ENCODE results near the gene OSBPL3. TPM values are rescaled to one million over a fixed set of nuclear protein-coding genes. Genes with fewer than 3 reads are reported as not detected.
A peak's percentile ranks its signal among the peaks of the same experiment; 100 is the strongest.
"Not testable (repeated sequence)": the region's sequence is repeated elsewhere in the genome, so short reads cannot be mapped to it uniquely, and the experiment has no call there.

Gene OSBPL3
- total RNA-seq, 1 experiment from 2014 or later: 32.8 TPM

DNA sequence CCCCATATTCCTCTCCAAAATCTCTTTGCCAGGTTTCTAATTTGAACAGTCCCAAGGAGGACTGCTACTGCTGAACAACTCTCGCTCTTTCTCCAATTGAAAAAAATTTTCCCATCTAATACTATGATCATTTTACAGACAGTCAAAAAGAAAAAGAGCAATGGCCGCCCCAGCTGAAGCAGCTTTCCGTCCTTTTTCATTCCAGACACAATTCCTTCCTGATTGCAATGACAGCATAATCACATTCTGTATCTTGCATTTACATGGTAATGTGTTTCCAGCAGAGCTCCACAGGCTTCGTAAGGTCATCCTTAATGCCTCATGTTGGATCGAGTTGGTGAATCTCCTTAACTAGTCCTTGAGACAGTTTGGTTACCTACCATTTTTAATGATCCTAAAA, 177.7 kb downstream of the OSBPL3 start:
- Histone ChIP-seq H3K9me3 (replicated peaks) (no peaks in the 10 kb centered on the region), H3K27ac (no peak overlapping the region), H3K4me1 (no peaks in the 10 kb centered on the region), H3K4me3 (no peak overlapping the region), H3K27me3 (no peaks in the 10 kb centered on the region), H3K36me3 (peaks cover 21% of the 10 kb centered on the region)
- no peak for DNase-seq

- no peaks in the 10 kb centered on the region for H3K9me3 ChIP-seq (replicated peaks)
- no peak overlapping the region for H3K4me3 ChIP-seq
- H3K4me1 ChIP-seq: no peaks in the 10 kb centered on the region
- H3K27ac ChIP-seq: no peak overlapping the region
- no peak for DNase-seq
- H3K36me3 ChIP-seq: peaks cover 21% of the 10 kb centered on the region
- no peaks in the 10 kb centered on the region for H3K27me3 ChIP-seq
These were observed 178.1 kb downstream of the OSBPL3 start for GRCh38 chr7:24801883-24802282.

DNA sequence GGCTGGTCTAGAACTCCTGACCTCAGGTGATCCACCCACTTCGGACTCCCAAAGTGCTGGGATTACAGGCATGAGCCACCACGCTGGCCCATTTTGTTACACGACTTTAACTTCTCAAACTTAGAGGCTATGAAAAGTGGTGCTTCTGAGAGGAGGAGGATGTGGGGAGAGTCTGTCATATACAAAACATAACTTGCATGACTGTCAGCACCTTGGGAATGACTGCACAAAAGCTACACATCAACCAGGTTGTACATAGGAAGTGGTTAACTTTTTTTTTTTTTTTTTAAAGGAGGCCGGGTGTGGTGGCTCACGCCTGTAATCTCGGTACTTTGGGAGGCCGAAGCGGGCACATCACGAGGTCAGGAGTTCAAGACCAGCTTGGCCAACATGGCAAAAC, 179.3 kb downstream of the OSBPL3 start:
- Histone ChIP-seq H3K36me3 (peaks cover 21% of the 10 kb centered on the region), H3K27ac (no peak overlapping the region), H3K9me3 (replicated peaks) (no peaks in the 10 kb centered on the region), H3K4me3 (no peak overlapping the region), H3K27me3 (no peaks in the 10 kb centered on the region), H3K4me1 (no peaks in the 10 kb centered on the region)
- DNase-seq: no peak

DNA sequence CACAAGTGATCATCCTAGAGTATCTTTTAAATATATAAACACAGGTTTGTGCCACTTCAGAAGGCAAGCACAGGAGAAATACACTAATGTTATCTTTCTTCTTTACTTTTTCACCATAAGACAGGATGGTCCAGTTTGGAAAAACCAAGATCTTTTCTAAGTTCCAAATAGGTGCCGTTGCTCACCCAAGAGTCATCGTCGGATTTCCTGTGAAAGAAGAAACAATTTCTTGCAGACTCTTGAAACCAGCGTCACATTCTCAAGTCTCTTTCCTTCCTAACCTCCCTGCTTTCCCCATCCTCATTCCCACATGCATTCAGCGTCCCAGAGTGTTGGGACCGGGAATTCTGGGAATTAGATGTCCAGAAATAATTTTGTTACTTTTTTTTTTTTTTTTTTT, 179.9 kb downstream of the OSBPL3 start:
- DNase-seq: no peak
- Histone ChIP-seq H3K4me3 (no peak overlapping the region), H3K36me3 (peaks cover 21% of the 10 kb centered on the region), H3K4me1 (no peaks in the 10 kb centered on the region), H3K27ac (no peak overlapping the region), H3K9me3 (replicated peaks) (no peaks in the 10 kb centered on the region), H3K27me3 (no peaks in the 10 kb centered on the region)

DNA sequence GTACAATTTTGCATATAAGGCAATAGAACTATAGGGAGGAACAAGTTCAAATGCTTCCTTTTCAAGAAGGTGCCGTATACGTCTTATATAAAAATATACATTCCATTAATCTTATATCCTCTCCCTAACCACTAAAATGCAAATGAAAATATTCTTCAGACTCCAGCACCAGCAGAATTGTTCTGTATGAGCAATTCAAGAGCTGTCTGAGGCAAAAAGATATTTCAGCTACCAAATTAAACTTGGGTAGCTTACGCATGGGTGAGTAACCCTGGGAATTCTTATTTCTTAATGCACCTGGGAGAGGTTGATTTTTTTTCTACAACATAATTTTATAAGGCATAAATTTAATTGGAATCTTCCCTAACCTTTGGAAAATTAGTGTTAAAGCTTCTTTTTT, 180.5 kb downstream of the OSBPL3 start:
- Histone ChIP-seq H3K4me1 (no peaks in the 10 kb centered on the region), H3K27me3 (no peaks in the 10 kb centered on the region), H3K9me3 (replicated peaks) (no peaks in the 10 kb centered on the region), H3K36me3 (peaks cover 21% of the 10 kb centered on the region), H3K27ac (no peak overlapping the region), H3K4me3 (no peak overlapping the region)
- no peak for DNase-seq

DNA sequence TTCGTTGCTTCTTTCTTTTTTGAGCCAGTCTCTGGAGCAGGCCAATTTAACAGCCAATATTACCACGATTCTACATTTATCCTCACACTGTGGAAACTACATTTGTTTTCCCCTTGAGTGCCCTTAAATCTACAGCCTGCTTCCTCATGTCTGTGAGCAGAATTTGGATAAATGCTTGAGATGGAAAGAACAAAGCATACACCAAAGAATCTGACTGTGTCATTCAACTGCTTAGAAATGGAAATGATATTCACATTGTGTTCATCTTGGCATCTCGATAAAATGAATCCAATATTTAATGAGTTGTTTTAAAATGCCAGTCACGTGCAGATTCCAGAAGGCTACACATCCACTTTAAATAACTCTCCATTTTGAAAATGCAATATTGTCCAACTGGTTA, 181.7 kb downstream of the OSBPL3 start:
- peaks cover 15% of the 10 kb centered on the region for H3K36me3 ChIP-seq
- H3K27ac ChIP-seq: no peak overlapping the region
- no peaks in the 10 kb centered on the region for H3K27me3 ChIP-seq
- no peak for DNase-seq
- H3K4me3 ChIP-seq: no peak overlapping the region
- no peaks in the 10 kb centered on the region for H3K9me3 ChIP-seq (replicated peaks)
- no peaks in the 10 kb centered on the region for H3K4me1 ChIP-seq

- Histone ChIP-seq H3K4me3 (no peak overlapping the region), H3K4me1 (0 out of 2 replicates have a peak, but pooled peaks cover 2% of the 10 kb centered on the region), H3K36me3 (peaks cover 9% of the 10 kb centered on the region), H3K9me3 (replicated peaks) (no peaks in the 10 kb centered on the region), H3K27me3 (no peaks in the 10 kb centered on the region), H3K27ac (no peak overlapping the region)
- no peak for DNase-seq
These were observed 182.7 kb downstream of the OSBPL3 start for GRCh38 chr7:24797270-24797669.

GRCh38 chr7:24795407-24795767, 184.6 kb downstream of the OSBPL3 start:
- no peaks in the 10 kb centered on the region for H3K27me3 ChIP-seq
- H3K4me1 ChIP-seq: 0 out of 2 replicates have a peak, but pooled peaks cover 2% of the 10 kb centered on the region
- H3K4me3 ChIP-seq: no peak overlapping the region
- H3K36me3 ChIP-seq: no peaks in the 10 kb centered on the region; the same call in 1 of the 2 replicates
- H3K9me3 ChIP-seq (replicated peaks): no peaks in the 10 kb centered on the region
- H3K27ac ChIP-seq: no peak overlapping the region
- DNase-seq: no peak

- not testable (repeated sequence) for H3K27ac ChIP-seq; H3K4me1 ChIP-seq; DNase-seq; H3K36me3 ChIP-seq; H3K9me3 ChIP-seq (replicated peaks); H3K4me3 ChIP-seq; H3K27me3 ChIP-seq
These were observed 185.1 kb downstream of the OSBPL3 start for GRCh38 chr7:24794751-24795406.

GRCh38 chr7:24793982-24794648, 185.9 kb downstream of the OSBPL3 start:
- no peak overlapping the region for H3K4me3 ChIP-seq
- 0 out of 2 replicates have a peak, but pooled peaks cover 2% of the 10 kb centered on the region for H3K4me1 ChIP-seq
- no peaks in the 10 kb centered on the region for H3K27me3 ChIP-seq
- no peaks in the 10 kb centered on the region for H3K36me3 ChIP-seq
- no peak for DNase-seq
- H3K27ac ChIP-seq: no peak overlapping the region
- H3K9me3 ChIP-seq (replicated peaks): no peaks in the 10 kb centered on the region; the same call in 1 of the 2 replicates

DNA sequence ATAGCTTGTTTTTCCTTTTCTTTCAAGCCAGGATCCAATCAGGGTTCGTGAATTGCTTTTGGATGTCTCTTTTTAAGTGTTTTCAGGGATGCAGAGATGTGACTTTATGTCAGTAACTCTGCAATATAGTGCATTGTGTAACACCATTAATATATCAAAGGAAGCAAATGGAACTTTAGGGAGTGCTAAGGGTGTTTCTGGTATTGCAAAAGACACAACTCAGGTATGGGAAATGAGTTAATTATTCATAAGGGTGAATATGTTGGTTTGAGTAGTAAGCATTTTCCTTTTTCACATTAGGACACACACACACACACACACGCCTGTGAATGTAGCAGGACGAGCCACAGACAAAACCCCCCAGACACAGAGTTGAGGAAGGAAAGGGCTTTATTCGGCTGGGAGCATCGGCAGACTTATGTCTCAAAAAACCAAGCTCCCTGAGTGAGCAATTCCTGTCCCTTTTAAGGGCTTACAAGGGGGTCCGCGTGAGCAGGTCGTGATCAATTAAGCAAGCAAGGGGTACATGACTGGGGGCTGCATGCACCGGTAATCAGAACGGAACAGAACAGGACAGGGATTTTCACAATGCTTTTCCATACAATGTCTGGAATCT, 190.9 kb downstream of the OSBPL3 start:
- no peak for DNase-seq
- peaks cover 11% of the 10 kb centered on the region for H3K4me1 ChIP-seq
- no peak overlapping the region for H3K4me3 ChIP-seq
- no peaks in the 10 kb centered on the region for H3K27me3 ChIP-seq
- H3K27ac ChIP-seq: no peak overlapping the region
- H3K36me3 ChIP-seq: no peaks in the 10 kb centered on the region
- no peaks in the 10 kb centered on the region; the same call in 1 of the 2 replicates for H3K9me3 ChIP-seq (replicated peaks)

- no peak for DNase-seq
- Histone ChIP-seq H3K36me3 (no peaks in the 10 kb centered on the region), H3K27ac (no peak overlapping the region), H3K27me3 (no peaks in the 10 kb centered on the region), H3K9me3 (replicated peaks) (peaks cover 2% of the 10 kb centered on the region; the same call in 1 of the 2 replicates), H3K4me1 (peaks cover 11% of the 10 kb centered on the region), H3K4me3 (no peak overlapping the region)
These were observed 191.9 kb downstream of the OSBPL3 start for GRCh38 chr7:24788075-24788474.

- H3K27ac ChIP-seq: peak overlapping the region; percentile 46
- H3K36me3 ChIP-seq: no peaks in the 10 kb centered on the region
- peak; percentile 74 to 75 for DNase-seq
- H3K4me1 ChIP-seq: peaks cover 9% of the 10 kb centered on the region
- no peak overlapping the region for H3K4me3 ChIP-seq
- peaks cover 2% of the 10 kb centered on the region; the same call in 1 of the 2 replicates for H3K9me3 ChIP-seq (replicated peaks)
- no peaks in the 10 kb centered on the region for H3K27me3 ChIP-seq
These were observed 193.0 kb downstream of the OSBPL3 start for GRCh38 chr7:24786941-24787340.

DNA sequence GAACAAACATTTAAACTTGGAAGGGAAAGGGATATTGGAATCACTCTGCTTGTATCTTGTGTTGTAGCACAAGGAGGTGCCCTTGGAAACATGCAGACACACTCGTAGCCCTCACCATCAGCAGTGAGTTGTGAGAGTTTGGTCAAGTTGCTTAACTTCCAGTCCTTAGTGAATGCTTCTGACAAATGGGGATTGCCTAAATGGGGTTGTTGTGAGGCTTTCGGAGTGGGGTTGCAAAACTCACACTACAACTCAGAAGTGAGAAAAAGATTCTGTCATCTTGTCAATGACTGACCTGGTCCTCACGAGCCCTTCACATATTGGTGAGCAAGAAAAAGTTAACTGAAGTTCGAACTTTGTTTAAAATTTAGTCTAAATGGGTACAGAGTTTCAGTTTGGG, 193.7 kb downstream of the OSBPL3 start:
- H3K9me3 ChIP-seq (replicated peaks): peaks cover 2% of the 10 kb centered on the region; the same call in 1 of the 2 replicates
- peak overlapping the region; percentile 46; the same call in 1 of the 2 replicates for H3K27ac ChIP-seq
- no peaks in the 10 kb centered on the region for H3K27me3 ChIP-seq
- no peak for DNase-seq
- no peak overlapping the region for H3K4me3 ChIP-seq
- H3K36me3 ChIP-seq: no peaks in the 10 kb centered on the region
- H3K4me1 ChIP-seq: peaks cover 9% of the 10 kb centered on the region

- no peak overlapping the region for H3K27ac ChIP-seq
- peaks cover 9% of the 10 kb centered on the region for H3K4me1 ChIP-seq
- H3K36me3 ChIP-seq: no peaks in the 10 kb centered on the region
- DNase-seq: no peak
- H3K27me3 ChIP-seq: no peaks in the 10 kb centered on the region
- 0 out of 2 replicates have a peak, but pooled peaks cover 2% of the 10 kb centered on the region for H3K9me3 ChIP-seq (replicated peaks)
- no peak overlapping the region for H3K4me3 ChIP-seq
These were observed 195.7 kb downstream of the OSBPL3 start for GRCh38 chr7:24784277-24784676.

All from SJCRH30 (cell line).